HCT116 (cell line): ENCODE results near the gene CDKAL1. TPM values are rescaled to one million over a fixed set of nuclear protein-coding genes. Genes with fewer than 3 reads are reported as not detected.

Experiments used
- ATAC-seq: fragments of 200-7000 bp; cut with Tn5 transposase; 2 replicates; pipeline ENCODE4 v1.9.1; 2020; ENCODE audit warnings: mild to moderate bottlenecking, moderate library complexity
- BruUV-seq: library from RNA; stranded (reverse); fragments of 400-500 nt; replicated peaks from 2 replicates; lab custom pipeline; 2021; lab: Mats Ljungman, UMichigan
- CTCF ChIA-PET: fragments of 300-600 bp; sonication (Branson Sonifier 250); formaldehyde crosslinking; loops from one replicate; lab custom pipeline; 2021; ENCODE audit warnings: antibody characterized with exemption; lab: Charles Lee
- POLR2A ChIA-PET: fragments of 300-600, 350-600 bp; sonication (Branson Sonifier 250); formaldehyde crosslinking; loops from one replicate; lab custom pipeline; 2021; ENCODE audit warnings: antibody characterized with exemption; lab: Charles Lee
- RAD21 ChIA-PET, 2 experiments: fragments of 300-600 bp; sonication (Branson Sonifier 250); formaldehyde crosslinking; loops; one replicate each; lab custom pipeline; 2023; ENCODE audit warnings: low total read pairs in 2 of 2; ENCODE audit not compliant: uncharacterized antibody in 2 of 2, unreplicated experiment in 2 of 2, low non-redundant PET in 1 of 2; lab: Charles Lee
- DNase-seq: peaks from one replicate; pipeline ENCODE4 v3.0.0-alpha.2; 2010; ENCODE audit warnings: low read depth, low spot score
- H2AFZ ChIP-seq: fragments of 200-600 bp; shearing (Covaris generic), sonication (generic); 2 replicates; pipeline ENCODE4 v1.6.1; 2017; ENCODE audit warnings: low read depth, mixed run types, mixed read lengths, antibody characterized with exemption, low read length; ENCODE audit not compliant: poor library complexity, severe bottlenecking
- H3K27ac ChIP-seq: 2 replicates; pipeline ENCODE4 v1.5.1; 2012; ENCODE audit warnings: low read depth, low read length
- H3K27me3 ChIP-seq: fragments of 200-600 bp; sonication (generic); 2 replicates; pipeline ENCODE4 v1.6.1; 2016; ENCODE audit warnings: mixed run types, low read length, mixed read lengths; ENCODE audit not compliant: insufficient read depth
- H3K36me3 ChIP-seq, 2 experiments: fragments of 200-500 bp in 1 of 2; fragments of 200-600 bp in 1 of 2; sonication (Bioruptor generic) in 1 of 2; sonication (generic) in 1 of 2; 2 replicates each; pipeline versions ENCODE4 v1.5.1 to v1.6.1; 2014 to 2016; ENCODE audit warnings: low read length in 2 of 2, inconsistent platforms in 1 of 2, mixed read lengths in 1 of 2, mixed run types in 1 of 2; ENCODE audit not compliant: insufficient read depth in 2 of 2, control insufficient read depth in 1 of 2
- H3K4me1 ChIP-seq, 2 experiments: fragments of 200-600 bp in 1 of 2; sonication (generic) in 1 of 2; 2 replicates each; pipeline versions ENCODE4 v1.5.1 to v1.6.1; 2012 to 2017; ENCODE audit warnings: low read length in 2 of 2, inconsistent platforms in 1 of 2, mild to moderate bottlenecking in 1 of 2, mixed read lengths in 1 of 2, mixed run types in 1 of 2, moderate library complexity in 1 of 2; ENCODE audit not compliant: insufficient read depth in 2 of 2, control insufficient read depth in 1 of 2
- H3K4me2 ChIP-seq: fragments of 200-600 bp; sonication (generic); 2 replicates; pipeline ENCODE4 v1.6.1; 2017; ENCODE audit warnings: mixed run types, low read length, mixed read lengths
- H3K4me3 ChIP-seq, 2 experiments: fragments of 200-600 bp in 1 of 2; sonication (generic) in 1 of 2; replicated peaks in 1 of 2; 2 replicates each; pipeline ENCODE4 v1.5.1; 2011 to 2016; ENCODE audit warnings: low read length in 2 of 2, control low read depth in 1 of 2, low read depth in 1 of 2, mild to moderate bottlenecking in 1 of 2, mixed read lengths in 1 of 2, mixed run types in 1 of 2
- H3K79me2 ChIP-seq: fragments of 200-600 bp; sonication (generic); 2 replicates; pipeline ENCODE4 v1.6.1; 2017; ENCODE audit warnings: mild to moderate bottlenecking, mixed run types, low read length, moderate library complexity, mixed read lengths; ENCODE audit not compliant: insufficient read depth
- H3K9ac ChIP-seq: fragments of 200-600 bp; sonication (generic); 2 replicates; pipeline ENCODE4 v1.6.1; 2016; ENCODE audit warnings: low read length, mixed read lengths
- H3K9me2 ChIP-seq: fragments of 200-600 bp; sonication (generic), shearing (Covaris generic); 2 replicates; pipeline ENCODE4 v1.6.1; 2017; ENCODE audit warnings: mixed run types, mild to moderate bottlenecking, moderate library complexity; ENCODE audit not compliant: insufficient read depth
- H3K9me3 ChIP-seq, 2 experiments: fragments of 200-500 bp in 1 of 2; fragments of 200-600 bp in 1 of 2; sonication (Bioruptor generic) in 1 of 2; sonication (generic) in 1 of 2; 2 replicates each; pipeline ENCODE4 v1.6.1; 2014 to 2017; ENCODE audit warnings: low read length in 2 of 2, mixed read lengths in 2 of 2, inconsistent platforms in 1 of 2, low read depth in 1 of 2, mild to moderate bottlenecking in 1 of 2, mixed run types in 1 of 2, moderate library complexity in 1 of 2; ENCODE audit not compliant: control insufficient read depth in 1 of 2, insufficient read depth in 1 of 2
- H4K20me1 ChIP-seq: fragments of 200-600 bp; sonication (generic), shearing (Covaris generic); 2 replicates; pipeline ENCODE4 v1.6.1; 2017; ENCODE audit warnings: mixed run types, mild to moderate bottlenecking, moderate library complexity; ENCODE audit not compliant: insufficient read depth
- ATF3 ChIP-seq: IDR thresholded peaks from 2 replicates; pipeline ENCODE4 v1.6.1; 2012
- CEBPB ChIP-seq: IDR thresholded peaks from 2 replicates; pipeline ENCODE4 v1.6.1; 2012; ENCODE audit warnings: low read depth
- EGR1 ChIP-seq: IDR thresholded peaks from 2 replicates; pipeline ENCODE4 v1.6.1; 2012; ENCODE audit warnings: low read depth
- ELF1 ChIP-seq: IDR thresholded peaks from 2 replicates; pipeline ENCODE4 v1.6.1; 2012; ENCODE audit warnings: low read depth, borderline replicate concordance
- EZH2 ChIP-seq: fragments of 200-600 bp; sonication (generic); IDR thresholded peaks from 2 replicates; pipeline ENCODE4 v1.6.1; 2017; ENCODE audit warnings: antibody characterized with exemption, mixed run types
- EZH2phosphoT487 ChIP-seq: fragments of 200-600 bp; IDR thresholded peaks from 2 replicates; pipeline ENCODE4 v1.6.1; 2018; ENCODE audit warnings: antibody characterized with exemption, borderline replicate concordance
- FOSL1 ChIP-seq: IDR thresholded peaks from 2 replicates; pipeline ENCODE4 v1.6.1; 2012; ENCODE audit warnings: low read depth
- JUND ChIP-seq: IDR thresholded peaks from 2 replicates; pipeline ENCODE4 v1.6.1; 2012
- POLR2A ChIP-seq: IDR thresholded peaks from 2 replicates; pipeline ENCODE4 v1.7.0; 2011; ENCODE audit warnings: borderline replicate concordance; ENCODE audit not compliant: insufficient read depth, insufficient read length; ENCODE audit errors: extremely low read depth
- POLR2AphosphoS5 ChIP-seq: IDR thresholded peaks from 2 replicates; pipeline ENCODE4 v1.6.1; 2011; ENCODE audit warnings: mild to moderate bottlenecking, low read depth, low read length, moderate library complexity
- REST ChIP-seq: IDR thresholded peaks from 2 replicates; pipeline ENCODE4 v1.6.1; 2012; ENCODE audit warnings: low read depth
- SIN3A ChIP-seq: IDR thresholded peaks from 2 replicates; pipeline ENCODE4 v1.6.1; 2012; ENCODE audit warnings: low read depth
- SP1 ChIP-seq: IDR thresholded peaks from 2 replicates; pipeline ENCODE4 v1.6.1; 2012; ENCODE audit warnings: low read depth
- YY1 ChIP-seq: IDR thresholded peaks from 2 replicates; pipeline ENCODE4 v1.6.1; 2011; ENCODE audit warnings: low read length, low read depth, moderate library complexity, mild to moderate bottlenecking; ENCODE audit not compliant: insufficient replicate concordance; ENCODE audit errors: extremely low read depth
- ZFX ChIP-seq: fragments of 450-650 bp; IDR thresholded peaks from 2 replicates; pipeline ENCODE4 v1.6.1; 2017
- ZNF274 ChIP-seq: fragments of 200-500 bp; sonication (Bioruptor generic); IDR thresholded peaks from 2 replicates; pipeline ENCODE4 v1.6.1; 2014; ENCODE audit warnings: mild to moderate bottlenecking, low read depth, low read length, inconsistent platforms
- intact Hi-C: fragments of 100-400 bp; cut with micrococcal nuclease; formaldehyde crosslinking; loops from 2 replicates; pipeline ENCODE4 v1.10.0; 2022
- total RNA-seq: library from RNA; stranded (reverse); gene quantifications from one replicate; pipeline ENCODE4 v1.2.1, GENCODE V29; 2021; ENCODE audit not compliant: unreplicated experiment

The CDKAL1 gene
- total RNA-seq, 1 experiment from 2014 or later = 14.9 TPM

DNA sequence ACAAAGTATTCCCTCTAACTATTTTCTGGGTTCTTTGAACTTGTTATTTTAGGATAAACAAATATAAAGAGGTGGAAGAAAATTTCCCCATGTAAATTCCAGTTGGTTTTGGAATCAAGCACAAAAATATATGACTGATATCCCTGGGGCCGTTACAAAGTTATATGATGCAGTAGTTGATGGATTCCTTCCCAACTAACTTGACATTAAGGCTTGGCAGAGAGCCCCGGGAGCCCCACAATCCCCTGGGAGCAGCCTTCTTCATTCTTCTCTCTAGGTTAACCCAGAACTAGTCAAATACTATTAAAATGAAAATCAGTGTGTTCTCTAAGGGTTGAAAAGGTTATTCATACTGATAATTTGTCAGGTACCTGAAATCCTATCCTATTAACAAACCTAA lies 550.4 kb downstream of the CDKAL1 start:
- Histone ChIP-seq H3K79me2 (no peaks in the 10 kb centered on the region), H3K9me2 (no peaks in the 10 kb centered on the region), H3K4me1 (no peaks in the 10 kb centered on the region), H3K36me3 (no peaks in the 10 kb centered on the region), H3K9me3 (no peaks in the 10 kb centered on the region), H3K4me3 (no peak overlapping the region), H3K27me3 (no peaks in the 10 kb centered on the region), H2AFZ (no peak overlapping the region), H3K4me2 (no peak overlapping the region), H3K9ac (no peak overlapping the region), H4K20me1 (no peaks in the 10 kb centered on the region), H3K27ac (no peak overlapping the region)
- RAD21 ChIA-PET = no interaction called here
- TF ChIP-seq CEBPB (no peak), EZH2 (no peak), ZFX (no peak), POLR2A (no peak), SIN3A (no peak), ELF1 (no peak), ATF3 (no peak), EGR1 (no peak), SP1 (no peak), YY1 (no peak), JUND (no peak), EZH2phosphoT487 (no peak), REST (no peak), POLR2AphosphoS5 (no peak), FOSL1 (no peak), ZNF274 (no peak)
- no peak for ATAC-seq
- DNase-seq = no peak
- intact Hi-C loops = no loop called here
- POLR2A ChIA-PET = no interaction called here
- CTCF ChIA-PET = no interaction called here
- BruUV-seq = no TSS peak
